ENCODE results near the gene DSTYK. TPM values are rescaled to one million over a fixed set of nuclear protein-coding genes. Genes with fewer than 3 reads are reported as not detected.

The DSTYK gene
- polyA plus RNA-seq, 1 donor from 2014 or later: 12.1 TPM

DNA sequence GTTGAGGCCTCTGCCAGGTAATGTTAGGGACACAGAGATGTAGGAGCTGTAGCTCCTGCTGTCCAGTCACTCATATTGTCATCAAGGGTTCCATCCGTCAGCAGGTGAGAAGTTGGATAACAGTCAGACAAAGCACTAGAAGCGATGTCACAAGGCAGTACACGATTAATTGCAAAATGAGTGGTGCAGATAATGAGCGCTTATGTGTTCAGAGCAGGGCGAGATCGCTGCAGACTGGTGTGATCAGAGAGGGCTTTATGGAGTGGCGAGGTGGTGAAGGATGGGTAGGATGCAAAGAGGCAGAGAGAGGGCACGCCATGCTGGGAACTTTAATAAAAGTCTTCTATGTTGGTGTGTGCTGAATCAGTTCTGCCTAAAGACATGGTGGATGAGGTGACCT, 25.0 kb upstream of the DSTYK start:
- H3K4me3 ChIP-seq (ENCODE audit: low read length): no peak overlapping the region
- no peaks in the 10 kb centered on the region for H3K9me2 ChIP-seq (ENCODE audit: insufficient read depth, low read length)
- no peaks in the 10 kb centered on the region for H3F3A ChIP-seq (ENCODE audit: insufficient read depth, low read length, poor library complexity, severe bottlenecking)

DNA sequence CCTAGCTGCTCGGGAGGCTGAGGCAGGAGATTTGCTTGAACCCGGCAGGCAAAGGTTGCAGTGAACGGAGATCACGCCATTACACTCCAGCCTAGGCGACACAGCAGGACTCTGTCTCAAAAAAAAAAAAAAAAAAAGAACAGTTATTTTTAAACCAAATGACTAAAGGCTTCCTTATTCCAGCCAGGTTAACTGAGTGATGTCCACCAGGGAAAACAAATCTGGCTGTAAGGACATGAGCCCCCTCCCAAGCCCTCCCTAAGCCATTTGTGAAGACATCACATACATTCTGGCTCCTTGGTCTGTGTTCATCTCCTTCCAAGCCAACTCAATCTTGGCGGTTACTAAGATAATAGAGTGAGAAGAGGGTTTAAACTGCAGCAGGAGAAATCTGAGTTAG, 24.4 kb upstream of the DSTYK start:
- no peak overlapping the region for H2AFZ ChIP-seq (ENCODE audit: low read depth, low read length)

More for the DNA sequence above, 25.0 kb upstream of the DSTYK start:
- Histone ChIP-seq H2AFZ (ENCODE audit: low read depth, low read length) (no peak overlapping the region), H3K27ac (ENCODE audit: low read length) (no peak overlapping the region), H3K9ac (ENCODE audit: low read length) (no peak overlapping the region), H3K79me2 (replicated peaks; ENCODE audit: insufficient read depth, low read length) (peaks cover 3% of the 10 kb centered on the region), H3K27me3 (ENCODE audit: insufficient read depth, low read depth, low read length) (no peaks in the 10 kb centered on the region), H4K20me1 (ENCODE audit: insufficient read depth) (no peaks in the 10 kb centered on the region), H3K4me2 (ENCODE audit: low read length) (no peak overlapping the region), H3K36me3 (ENCODE audit: insufficient read depth, low read length) (no peaks in the 10 kb centered on the region), H3K9me3 (ENCODE audit: low read length) (no peaks in the 10 kb centered on the region)
- no peak for TF ChIP-seq TAF1 (IDR thresholded peaks at IDR 0.05; ENCODE audit: low read depth)
- TF ChIP-seq EZH2 (IDR thresholded peaks at IDR 0.05; ENCODE audit: borderline replicate concordance, insufficient read depth, low read length, poor library complexity, severe bottlenecking): no peak
- TF ChIP-seq, protein P1, sequence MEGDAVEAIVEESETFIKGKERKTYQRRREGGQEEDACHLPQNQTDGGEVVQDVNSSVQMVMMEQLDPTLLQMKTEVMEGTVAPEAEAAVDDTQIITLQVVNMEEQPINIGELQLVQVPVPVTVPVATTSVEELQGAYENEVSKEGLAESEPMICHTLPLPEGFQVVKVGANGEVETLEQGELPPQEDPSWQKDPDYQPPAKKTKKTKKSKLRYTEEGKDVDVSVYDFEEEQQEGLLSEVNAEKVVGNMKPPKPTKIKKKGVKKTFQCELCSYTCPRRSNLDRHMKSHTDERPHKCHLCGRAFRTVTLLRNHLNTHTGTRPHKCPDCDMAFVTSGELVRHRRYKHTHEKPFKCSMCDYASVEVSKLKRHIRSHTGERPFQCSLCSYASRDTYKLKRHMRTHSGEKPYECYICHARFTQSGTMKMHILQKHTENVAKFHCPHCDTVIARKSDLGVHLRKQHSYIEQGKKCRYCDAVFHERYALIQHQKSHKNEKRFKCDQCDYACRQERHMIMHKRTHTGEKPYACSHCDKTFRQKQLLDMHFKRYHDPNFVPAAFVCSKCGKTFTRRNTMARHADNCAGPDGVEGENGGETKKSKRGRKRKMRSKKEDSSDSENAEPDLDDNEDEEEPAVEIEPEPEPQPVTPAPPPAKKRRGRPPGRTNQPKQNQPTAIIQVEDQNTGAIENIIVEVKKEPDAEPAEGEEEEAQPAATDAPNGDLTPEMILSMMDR (IDR thresholded peaks at IDR 0.05; ENCODE audit: poor library complexity, severe bottlenecking): no peak
- TF ChIP-seq, protein P2, sequence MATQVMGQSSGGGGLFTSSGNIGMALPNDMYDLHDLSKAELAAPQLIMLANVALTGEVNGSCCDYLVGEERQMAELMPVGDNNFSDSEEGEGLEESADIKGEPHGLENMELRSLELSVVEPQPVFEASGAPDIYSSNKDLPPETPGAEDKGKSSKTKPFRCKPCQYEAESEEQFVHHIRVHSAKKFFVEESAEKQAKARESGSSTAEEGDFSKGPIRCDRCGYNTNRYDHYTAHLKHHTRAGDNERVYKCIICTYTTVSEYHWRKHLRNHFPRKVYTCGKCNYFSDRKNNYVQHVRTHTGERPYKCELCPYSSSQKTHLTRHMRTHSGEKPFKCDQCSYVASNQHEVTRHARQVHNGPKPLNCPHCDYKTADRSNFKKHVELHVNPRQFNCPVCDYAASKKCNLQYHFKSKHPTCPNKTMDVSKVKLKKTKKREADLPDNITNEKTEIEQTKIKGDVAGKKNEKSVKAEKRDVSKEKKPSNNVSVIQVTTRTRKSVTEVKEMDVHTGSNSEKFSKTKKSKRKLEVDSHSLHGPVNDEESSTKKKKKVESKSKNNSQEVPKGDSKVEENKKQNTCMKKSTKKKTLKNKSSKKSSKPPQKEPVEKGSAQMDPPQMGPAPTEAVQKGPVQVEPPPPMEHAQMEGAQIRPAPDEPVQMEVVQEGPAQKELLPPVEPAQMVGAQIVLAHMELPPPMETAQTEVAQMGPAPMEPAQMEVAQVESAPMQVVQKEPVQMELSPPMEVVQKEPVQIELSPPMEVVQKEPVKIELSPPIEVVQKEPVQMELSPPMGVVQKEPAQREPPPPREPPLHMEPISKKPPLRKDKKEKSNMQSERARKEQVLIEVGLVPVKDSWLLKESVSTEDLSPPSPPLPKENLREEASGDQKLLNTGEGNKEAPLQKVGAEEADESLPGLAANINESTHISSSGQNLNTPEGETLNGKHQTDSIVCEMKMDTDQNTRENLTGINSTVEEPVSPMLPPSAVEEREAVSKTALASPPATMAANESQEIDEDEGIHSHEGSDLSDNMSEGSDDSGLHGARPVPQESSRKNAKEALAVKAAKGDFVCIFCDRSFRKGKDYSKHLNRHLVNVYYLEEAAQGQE (IDR thresholded peaks at IDR 0.05; ENCODE audit: borderline replicate concordance): no peak
- no peak for TF ChIP-seq RAD21 (conservative IDR thresholded peaks at IDR 0.05)
- no peak for TF ChIP-seq EP300 (conservative IDR thresholded peaks at IDR 0.05; ENCODE audit: poor library complexity, severe bottlenecking)
- TF ChIP-seq SMC3 (conservative IDR thresholded peaks at IDR 0.05; ENCODE audit: poor library complexity): no peak
- TF ChIP-seq POLR2AphosphoS5 (IDR thresholded peaks at IDR 0.05): no peak
- TF ChIP-seq MXI1 (conservative IDR thresholded peaks at IDR 0.05; ENCODE audit: poor library complexity, severe bottlenecking): no peak

More for the DNA sequence above, 24.4 kb upstream of the DSTYK start:
- Histone ChIP-seq H3K36me3 (ENCODE audit: insufficient read depth, low read length) (no peaks in the 10 kb centered on the region), H3K27ac (ENCODE audit: low read length) (no peak overlapping the region), H3F3A (ENCODE audit: insufficient read depth, low read length, poor library complexity, severe bottlenecking) (no peaks in the 10 kb centered on the region), H3K9ac (ENCODE audit: low read length) (no peak overlapping the region), H3K4me3 (ENCODE audit: low read length) (no peak overlapping the region), H3K9me2 (ENCODE audit: insufficient read depth, low read length) (no peaks in the 10 kb centered on the region), H4K20me1 (ENCODE audit: insufficient read depth) (no peaks in the 10 kb centered on the region), H3K27me3 (ENCODE audit: insufficient read depth, low read depth, low read length) (no peaks in the 10 kb centered on the region), H3K4me2 (ENCODE audit: low read length) (no peak overlapping the region), H3K79me2 (replicated peaks; ENCODE audit: insufficient read depth, low read length) (peaks cover 3% of the 10 kb centered on the region), H3K9me3 (ENCODE audit: low read length) (no peaks in the 10 kb centered on the region)
- TF ChIP-seq, protein P1 (IDR thresholded peaks at IDR 0.05; ENCODE audit: poor library complexity, severe bottlenecking): no peak
- no peak for TF ChIP-seq EP300 (conservative IDR thresholded peaks at IDR 0.05; ENCODE audit: poor library complexity, severe bottlenecking)
- TF ChIP-seq TAF1 (IDR thresholded peaks at IDR 0.05; ENCODE audit: low read depth): no peak
- TF ChIP-seq, protein P2 (IDR thresholded peaks at IDR 0.05; ENCODE audit: borderline replicate concordance): no peak
- no peak for TF ChIP-seq POLR2AphosphoS5 (IDR thresholded peaks at IDR 0.05)
- TF ChIP-seq RAD21 (conservative IDR thresholded peaks at IDR 0.05): no peak
- no peak for TF ChIP-seq SMC3 (conservative IDR thresholded peaks at IDR 0.05; ENCODE audit: poor library complexity)
- no peak for TF ChIP-seq MXI1 (conservative IDR thresholded peaks at IDR 0.05; ENCODE audit: poor library complexity, severe bottlenecking)
- TF ChIP-seq EZH2 (IDR thresholded peaks at IDR 0.05; ENCODE audit: borderline replicate concordance, insufficient read depth, low read length, poor library complexity, severe bottlenecking): no peak

Data from neural cell (in vitro differentiated cells).